Stimulated activated CD4-positive, alpha-beta T cell treated with anti-CD3 and anti-CD28 coated beads, Interleukin-4, amount 100 ng/mL, for 48 hours (primary cell): ENCODE data around the gene EMILIN1.
A peak's percentile ranks its signal among the peaks of the same experiment; 100 is the strongest.

ENCODE experiments used
- DNase-seq, 2 donors: peaks; one replicate each; pipeline ENCODE4 v3.0.0-alpha.2; 2020; ENCODE audit warnings: low read depth in 2 of 2

EMILIN1 gene

GRCh38 chr2:27080140-27080469 is 1.7 kb downstream of the EMILIN1 start:
- no peak for DNase-seq

GRCh38 chr2:27080603-27080936 is 2.2 kb downstream of the EMILIN1 start:
- DNase-seq: no peak

- DNase-seq: no peak
These were observed 3.8 kb downstream of the EMILIN1 start for GRCh38 chr2:27081984-27082772.

- no peak for DNase-seq
These were observed 4.5 kb downstream of the EMILIN1 start for GRCh38 chr2:27082773-27083409.

GRCh38 chr2:27083410-27084296 is 5.2 kb downstream of the EMILIN1 start:
- DNase-seq: no peak

DNA sequence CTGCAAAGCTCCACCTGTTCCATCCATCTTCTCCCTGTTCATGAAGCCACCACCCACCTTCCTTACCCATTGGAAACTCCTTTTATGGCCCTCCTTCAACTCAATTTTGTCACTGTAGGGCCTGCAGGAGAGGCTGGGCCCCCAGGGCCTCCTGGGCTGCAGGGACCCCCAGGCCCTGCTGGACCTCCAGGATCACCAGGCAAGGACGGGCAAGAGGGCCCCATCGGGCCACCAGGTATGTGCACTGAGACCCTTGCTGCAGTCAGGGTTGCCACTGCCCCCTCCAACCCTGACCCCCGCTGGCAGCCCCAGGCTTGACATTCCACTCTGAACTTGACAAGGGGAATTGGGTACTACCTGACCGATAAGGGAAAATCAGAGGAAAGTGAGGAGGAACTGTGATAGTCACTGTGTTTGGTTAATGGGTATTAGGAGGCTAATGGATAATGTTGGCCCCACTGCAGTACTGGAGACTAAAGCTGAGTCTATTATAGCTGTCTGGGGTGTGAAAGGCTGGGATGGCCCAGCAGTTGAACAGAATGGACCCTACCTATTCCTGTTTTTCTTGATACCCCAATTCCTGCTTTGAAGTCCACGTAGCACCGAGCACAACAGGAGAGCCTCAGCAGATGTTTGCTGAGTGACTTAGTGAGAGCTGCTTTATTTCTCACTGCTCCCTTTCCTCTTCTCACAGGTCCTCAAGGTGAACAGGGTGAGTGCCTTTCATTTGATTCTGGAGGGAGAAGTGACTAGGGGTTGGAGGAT is 6.1 kb downstream of the EMILIN1 start:
- no peak for DNase-seq

DNA sequence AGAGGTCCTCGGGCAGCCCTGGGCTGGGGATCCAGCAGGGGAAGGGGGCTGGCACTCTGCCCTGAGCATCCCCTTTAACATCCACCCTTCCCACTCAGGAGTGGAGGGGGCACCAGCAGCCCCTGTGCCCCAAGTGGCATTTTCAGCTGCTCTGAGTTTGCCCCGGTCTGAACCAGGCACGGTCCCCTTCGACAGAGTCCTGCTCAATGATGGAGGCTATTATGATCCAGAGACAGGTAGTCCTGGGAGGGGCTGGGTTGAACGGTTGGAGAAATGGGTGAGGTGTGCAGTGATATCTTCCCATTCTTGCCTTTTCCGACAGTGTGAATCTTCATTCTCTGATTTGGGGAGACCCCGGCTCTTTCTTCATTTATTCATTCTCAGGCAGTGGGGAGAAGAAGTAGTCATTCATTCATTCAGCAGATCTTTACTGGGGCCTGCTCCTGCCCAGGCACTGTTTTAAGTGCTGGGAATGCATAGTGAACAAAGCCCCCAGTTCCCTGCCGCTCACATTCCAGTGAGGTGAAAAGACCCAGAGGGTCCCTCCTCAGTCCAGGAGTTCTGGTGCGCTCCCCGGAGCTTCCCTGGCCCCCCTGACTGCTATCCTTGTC is 6.8 kb downstream of the EMILIN1 start:
- DNase-seq: no peak

DNA sequence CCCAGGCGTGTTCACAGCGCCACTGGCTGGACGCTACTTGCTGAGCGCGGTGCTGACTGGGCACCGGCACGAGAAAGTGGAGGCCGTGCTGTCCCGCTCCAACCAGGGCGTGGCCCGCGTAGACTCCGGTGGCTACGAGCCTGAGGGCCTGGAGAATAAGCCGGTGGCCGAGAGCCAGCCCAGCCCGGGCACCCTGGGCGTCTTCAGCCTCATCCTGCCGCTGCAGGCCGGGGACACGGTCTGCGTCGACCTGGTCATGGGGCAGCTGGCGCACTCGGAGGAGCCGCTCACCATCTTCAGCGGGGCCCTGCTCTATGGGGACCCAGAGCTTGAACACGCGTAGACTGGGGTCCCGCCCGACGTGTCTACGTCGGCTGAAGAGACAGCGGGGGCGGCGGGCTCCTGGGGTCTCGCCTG is 7.3 kb downstream of the EMILIN1 start:
- peak; percentile 24 to 30 for DNase-seq

DNA sequence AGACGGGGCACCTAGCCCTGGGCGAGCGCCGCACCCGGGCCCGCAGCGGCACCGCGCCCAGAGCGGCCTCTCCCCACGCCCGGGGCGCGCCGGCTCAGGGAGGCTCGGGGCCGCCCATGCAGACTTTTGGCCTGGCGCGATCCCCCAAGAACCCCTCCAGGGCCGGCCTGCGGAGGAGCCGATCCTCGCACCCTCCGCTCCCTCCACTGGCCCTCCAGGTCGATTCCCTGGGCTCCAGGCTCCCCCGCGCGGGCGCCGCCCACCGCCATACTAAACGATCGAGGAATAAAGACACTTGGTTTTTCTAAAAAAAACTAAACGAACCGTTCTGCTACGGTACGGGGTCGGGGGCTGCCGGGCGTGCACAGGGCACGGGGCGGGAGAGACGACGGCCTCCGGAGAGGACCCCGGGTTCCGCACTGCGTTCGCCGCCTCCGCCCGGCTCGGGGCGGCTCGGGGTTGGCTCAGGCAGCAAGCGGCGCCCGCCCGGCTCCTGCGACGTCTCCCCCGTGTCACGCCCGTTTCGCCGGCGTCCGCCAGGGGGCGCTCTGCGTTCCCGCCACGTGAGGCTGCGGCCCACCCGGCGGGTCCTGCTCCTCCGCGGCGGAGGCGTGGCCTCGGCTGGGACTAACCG is 7.8 kb downstream of the EMILIN1 start:
- DNase-seq: peak; percentile 93 to 97

GRCh38 chr2:27086724-27087593 is 8.5 kb downstream of the EMILIN1 start, which contains the start of gene KHK:
Gene KHK, plus strand, starts transcription at chr2:27086772. Its CDS starts 488 bp downstream, at chr2:27087260.
- DNase-seq: no peak

GRCh38 chr2:27087823-27088410 is 9.5 kb downstream of the EMILIN1 start:
- DNase-seq: no peak

DNA sequence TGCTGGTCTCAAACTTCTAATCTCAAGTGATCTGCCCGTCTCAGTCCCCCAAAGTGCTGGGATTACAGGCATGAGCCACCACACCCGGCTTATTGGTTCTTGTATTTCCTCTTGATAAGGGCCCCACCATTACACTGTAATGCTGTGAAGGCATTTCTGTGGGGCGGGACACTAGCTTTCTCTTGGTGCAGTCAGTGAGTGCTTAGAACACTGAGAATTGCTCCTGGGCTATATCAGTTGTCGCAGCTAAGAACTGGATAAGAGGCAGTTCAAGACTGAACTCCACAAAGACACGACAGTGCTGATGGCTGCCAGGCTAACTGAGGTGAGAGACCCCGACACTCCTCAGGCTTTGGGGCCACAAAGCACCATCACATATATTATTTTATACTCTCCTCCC is 10.2 kb downstream of the EMILIN1 start:
- no peak for DNase-seq

DNA sequence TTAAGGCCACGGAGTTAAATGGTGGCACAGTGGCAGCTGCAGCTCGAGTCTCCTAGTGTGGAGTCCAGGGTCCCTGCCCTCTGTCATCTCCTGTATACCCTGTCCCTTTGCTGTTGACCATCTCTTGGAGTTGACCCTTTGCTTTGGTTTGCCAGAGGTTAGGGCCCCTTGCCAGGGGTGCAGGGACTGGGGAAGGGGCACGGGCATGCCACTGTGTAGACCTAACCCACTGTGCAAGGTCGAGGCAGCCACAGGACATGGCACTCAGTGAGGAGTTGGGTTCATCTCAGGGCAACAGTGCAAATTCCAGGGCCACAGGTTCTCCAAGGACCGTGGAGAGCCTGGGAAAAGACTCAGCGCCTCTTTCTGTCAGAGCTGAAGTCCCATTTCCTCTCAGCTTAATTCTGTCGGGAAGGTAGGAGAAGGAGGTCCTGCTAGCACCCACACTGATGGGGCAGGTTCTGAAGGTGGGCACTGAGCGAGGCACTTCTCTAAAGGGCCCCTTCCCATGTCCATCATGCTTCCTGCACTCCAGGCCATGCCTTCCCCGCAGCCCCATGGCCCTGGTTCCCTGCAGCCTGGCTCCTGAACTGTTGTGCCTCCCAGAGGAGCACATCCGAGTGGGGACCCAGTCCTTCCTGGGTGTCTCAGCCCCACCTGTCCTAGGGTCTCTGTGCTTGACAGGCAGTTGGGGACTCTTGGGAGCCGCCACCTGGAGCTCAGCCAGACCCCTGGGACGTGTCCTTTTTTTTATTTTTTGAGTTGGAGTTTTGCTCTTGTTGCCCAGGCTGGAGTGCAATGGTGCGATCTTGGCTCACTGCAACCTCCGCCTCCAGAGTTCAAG is 10.9 kb downstream of the EMILIN1 start:
- no peak for DNase-seq

DNA sequence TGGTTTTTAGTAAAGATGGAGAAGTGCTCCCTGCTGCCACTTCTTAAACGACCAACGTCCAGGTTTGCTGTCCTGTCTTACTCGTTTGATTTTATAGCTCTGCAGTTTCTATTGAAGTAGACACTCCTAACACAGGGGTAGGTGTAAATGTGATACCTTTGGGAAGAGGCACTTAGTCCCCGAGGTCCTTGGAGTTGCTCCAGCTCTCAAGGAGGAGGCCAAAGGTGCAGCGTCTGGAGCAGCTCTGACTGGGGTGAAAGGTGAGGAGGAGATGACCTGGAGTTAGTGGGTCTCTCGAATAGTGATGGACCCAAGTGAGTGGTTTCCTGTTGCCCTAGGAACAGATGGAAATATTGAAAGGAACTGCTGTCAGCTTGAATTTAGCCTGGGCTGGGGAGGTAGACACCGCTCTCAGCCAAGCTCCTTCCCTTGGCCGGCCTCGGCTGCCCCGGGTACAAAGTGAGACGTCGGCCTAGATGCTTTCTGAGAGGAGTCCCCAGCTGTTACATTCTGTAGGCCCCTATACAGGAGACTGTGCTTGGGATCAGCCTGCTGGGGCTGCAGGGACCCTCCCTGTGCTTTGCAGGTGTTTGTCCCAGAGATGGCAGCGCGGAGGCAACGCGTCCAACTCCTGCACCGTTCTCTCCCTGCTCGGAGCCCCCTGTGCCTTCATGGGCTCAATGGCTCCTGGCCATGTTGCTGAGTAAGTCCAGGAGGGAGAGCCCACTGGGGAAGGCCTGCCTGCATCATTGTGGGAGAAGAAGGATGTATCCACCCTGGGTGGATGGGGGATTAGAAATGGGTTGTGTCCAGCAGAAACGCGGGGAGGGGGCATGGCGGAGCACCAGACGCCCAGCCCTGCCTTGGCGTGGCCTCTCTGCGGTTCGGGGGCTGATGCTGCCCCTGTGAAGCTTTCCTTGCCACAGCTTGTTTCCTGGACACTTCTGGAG is 13.6 kb downstream of the EMILIN1 start:
- DNase-seq: no peak

- no peak for DNase-seq
These were observed 14.4 kb downstream of the EMILIN1 start for GRCh38 chr2:27092696-27093429.

GRCh38 chr2:27093430-27094352 is 15.3 kb downstream of the EMILIN1 start:
- DNase-seq: no peak
